Lower leg skin (tissue), 4 donors: Measurements from ENCODE around the gene TXLNA. TPM values are rescaled to one million over a fixed set of nuclear protein-coding genes. Genes with fewer than 3 reads are reported as not detected.

Source experiments
- DNase-seq, 2 donors: peaks; one replicate each; pipeline ENCODE4 v3.0.0-alpha.2; 2019; ENCODE audit warnings: low spot score in 2 of 2
- H3K4me3 ChIP-seq: fragments of 200-600 bp; sonication (generic); 2 replicates; pipeline ENCODE4 v1.5.1; 2017; ENCODE audit warnings: mild to moderate bottlenecking, low read depth; ENCODE audit not compliant: poor library complexity, severe bottlenecking
- CTCF ChIP-seq, 3 donors: fragments of 450-650 bp; IDR thresholded peaks; one replicate each; pipeline ENCODE4 v1.5.1; 2016; ENCODE audit warnings: antibody characterized with exemption in 3 of 3, mild to moderate bottlenecking in 3 of 3, moderate library complexity in 2 of 3
- POLR2A ChIP-seq, 2 donors: fragments of 450-650 bp; IDR thresholded peaks; one replicate each; pipeline ENCODE4 v1.6.1; 2016 to 2017; ENCODE audit warnings: antibody characterized with exemption in 2 of 2, mild to moderate bottlenecking in 1 of 2, moderate library complexity in 1 of 2
- WGBS, 2 donors: methylation state at CpG; one replicate each; pipeline ENCODE4 v1.1.5; 2018; 5-methylcytosine and 5-hydroxymethylcytosine counted together
- intact Hi-C: fragments of 100-400 bp; cut with DNase I; formaldehyde crosslinking; loops from one replicate; pipeline ENCODE4 v1.15.0; 2023; ENCODE audit warnings: low total_unique reads
- total RNA-seq, 4 donors: library from RNA; depleted of rRNA; stranded (reverse); fragments of >200 nt; gene quantifications; one replicate each; pipeline ENCODE4 v1.1.0, GENCODE V29; 2016

TXLNA gene
- total RNA-seq, 4 donors from 2014 or later, result 41.1 to 62.0 (median 56.6) TPM

- no peak for TF ChIP-seq POLR2A (IDR thresholded peaks at IDR 0.05)
- TF ChIP-seq CTCF (IDR thresholded peaks at IDR 0.05), result no peak
- H3K4me3 ChIP-seq, result no peak overlapping the region
- intact Hi-C loops, result no loop called here
- no peak for DNase-seq
- 73 to 75% methylated on average over 5 of the region's 5 CpGs for WGBS, 2 donors
Observed at GRCh38 chr1:32231843-32232432, 52.5 kb downstream of the TXLNA start.

DNA sequence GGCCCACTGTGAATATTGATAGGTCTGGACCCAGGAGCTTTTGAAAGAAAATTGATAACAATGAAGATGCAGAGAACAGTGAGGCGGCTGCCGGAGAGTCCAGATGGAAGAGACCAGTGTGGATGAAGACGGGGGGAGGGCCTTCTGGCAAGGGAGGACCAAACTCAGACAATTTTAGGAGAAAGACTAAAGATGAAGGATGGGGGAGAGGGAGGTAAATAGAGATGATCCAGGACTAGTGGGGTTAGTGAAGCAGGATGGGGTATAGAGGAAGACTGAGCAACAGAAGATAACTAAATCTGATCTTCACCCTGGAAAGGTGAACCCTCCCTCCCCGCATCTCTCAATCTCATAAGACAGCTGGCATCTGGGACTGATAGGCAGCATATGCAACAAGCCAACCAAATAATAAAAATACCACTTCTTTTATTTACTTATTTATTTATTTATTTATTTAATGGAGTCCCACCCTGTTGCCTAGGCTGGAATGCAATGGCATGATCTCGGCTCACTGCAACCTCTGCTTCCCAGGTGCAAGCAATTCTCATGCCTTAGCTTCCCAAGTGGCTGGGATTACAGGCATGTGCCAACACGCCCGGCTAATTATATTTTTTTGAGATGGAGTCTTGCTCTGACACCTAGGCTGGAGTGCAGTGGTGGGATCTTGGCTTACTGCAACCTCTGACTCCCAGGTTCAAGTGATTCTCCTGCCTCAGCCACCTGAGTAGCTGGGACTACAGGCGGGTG lies 53.3 kb downstream of the TXLNA start:
- intact Hi-C loops, result no loop called here
- TF ChIP-seq CTCF (IDR thresholded peaks at IDR 0.05) (no peak), POLR2A (IDR thresholded peaks at IDR 0.05) (no peak)
- no peak overlapping the region for H3K4me3 ChIP-seq
- DNase-seq, result no peak
- WGBS, 2 donors, result 79 to 80% methylated on average over 8 of the region's 8 CpGs

GRCh38 chr1:32234792-32235191 lies 55.3 kb downstream of the TXLNA start:
- TF ChIP-seq CTCF (IDR thresholded peaks at IDR 0.05) (no peak), POLR2A (IDR thresholded peaks at IDR 0.05) (no peak)
- no peak overlapping the region for H3K4me3 ChIP-seq
- 90 to 91% methylated on average over 7 of the region's 7 CpGs for WGBS, 2 donors
- no peak for DNase-seq
- intact Hi-C loops, result no loop called here

DNA sequence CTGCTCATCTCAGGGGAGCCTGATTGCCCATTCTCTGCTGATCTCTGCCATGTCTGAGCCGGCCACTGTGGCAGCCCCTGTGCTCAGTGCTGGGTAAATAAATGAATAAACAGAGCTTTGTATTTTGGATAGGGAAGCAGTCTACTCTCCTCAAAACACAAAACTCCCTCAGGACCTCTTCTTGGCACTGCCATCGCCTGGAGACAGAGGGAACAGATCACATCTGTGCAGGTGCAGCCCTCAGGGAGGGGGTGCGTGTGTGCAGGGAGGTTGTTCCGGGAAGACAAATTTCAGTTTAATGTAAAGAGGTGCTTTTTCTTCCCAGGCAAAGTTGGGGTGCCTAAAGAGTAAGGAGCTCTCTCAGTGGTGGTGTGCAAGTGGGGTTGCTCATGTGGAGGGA lies 59.9 kb downstream of the TXLNA start:
- TF ChIP-seq POLR2A (IDR thresholded peaks at IDR 0.05), result no peak
- intact Hi-C loops, result no loop called here
- 45 to 54% methylated on average over 4 of the region's 4 CpGs for WGBS, 2 donors
- DNase-seq, result no peak
- no peak overlapping the region for H3K4me3 ChIP-seq

- H3K4me3 ChIP-seq, result no peak overlapping the region
- no peak for DNase-seq
- intact Hi-C loops, result no loop called here
- TF ChIP-seq POLR2A (IDR thresholded peaks at IDR 0.05) (no peak), CTCF (IDR thresholded peaks at IDR 0.05) (no peak)
- WGBS, 2 donors, result 61 to 63% methylated on average over 9 to 20 of the region's 20 CpGs
Observed at GRCh38 chr1:32239790-32240139, 60.3 kb downstream of the TXLNA start.

DNA sequence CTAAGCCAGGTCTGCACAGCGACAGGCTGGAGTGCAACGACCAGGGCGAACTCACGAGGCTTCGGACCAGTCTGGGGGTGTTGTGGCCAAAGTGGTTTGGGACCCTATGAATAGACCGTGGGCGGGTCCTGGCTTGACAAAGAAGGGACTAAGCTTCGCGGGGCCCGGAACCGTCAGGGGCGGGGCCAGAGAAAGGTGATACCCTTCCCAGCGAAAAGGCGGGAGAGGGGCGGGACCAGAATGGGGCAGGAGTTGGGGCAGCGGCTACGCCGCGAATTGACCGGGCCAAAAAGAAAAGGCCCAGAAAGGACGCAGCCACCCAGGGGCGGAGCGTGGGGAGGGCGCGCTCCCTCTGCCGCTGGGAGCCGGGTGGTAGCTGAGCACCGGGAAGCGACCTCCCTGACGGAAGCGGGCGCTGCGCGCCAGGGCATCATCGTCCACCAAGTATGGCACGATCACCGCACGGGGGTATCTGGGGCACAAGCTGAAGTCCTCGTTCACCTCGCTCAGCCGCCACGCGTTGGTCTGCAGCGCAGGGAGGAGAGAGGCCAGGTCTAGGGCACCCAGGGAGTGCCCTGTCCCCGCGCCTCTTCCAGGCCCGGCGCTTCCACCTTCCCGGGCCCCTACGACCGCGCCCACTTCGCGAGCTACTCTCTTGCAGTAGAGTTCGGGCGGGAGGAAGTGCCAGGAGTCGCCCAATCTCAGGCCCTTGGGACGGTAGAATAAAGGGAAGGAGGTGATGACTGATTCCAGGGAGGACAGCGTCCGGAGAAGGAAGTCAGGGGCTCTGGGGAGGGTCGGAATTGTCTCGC lies 60.9 kb downstream of the TXLNA start:
- intact Hi-C loops, result no loop called here
- peak overlapping the region; percentile 36 for H3K4me3 ChIP-seq
- WGBS, 2 donors, result 4 to 6% methylated on average over 44 to 57 of the region's 62 CpGs
- TF ChIP-seq CTCF (IDR thresholded peaks at IDR 0.05), result no peak
- peak in 1 of 2 donors; percentile 95 for DNase-seq
